GM21515 (cell line): Measurements from ENCODE around the gene DLGAP1.

Experiments used
- ATAC-seq: cut with Tn5 transposase; IDR thresholded peaks from one replicate; pipeline ENCODE4 v1.9.1; 2021; ENCODE audit not compliant: unreplicated experiment

The DLGAP1 gene

GRCh38 chr18:3728704-3729437 is 726.2 kb downstream of the DLGAP1 start:
- ATAC-seq: no peak

DNA sequence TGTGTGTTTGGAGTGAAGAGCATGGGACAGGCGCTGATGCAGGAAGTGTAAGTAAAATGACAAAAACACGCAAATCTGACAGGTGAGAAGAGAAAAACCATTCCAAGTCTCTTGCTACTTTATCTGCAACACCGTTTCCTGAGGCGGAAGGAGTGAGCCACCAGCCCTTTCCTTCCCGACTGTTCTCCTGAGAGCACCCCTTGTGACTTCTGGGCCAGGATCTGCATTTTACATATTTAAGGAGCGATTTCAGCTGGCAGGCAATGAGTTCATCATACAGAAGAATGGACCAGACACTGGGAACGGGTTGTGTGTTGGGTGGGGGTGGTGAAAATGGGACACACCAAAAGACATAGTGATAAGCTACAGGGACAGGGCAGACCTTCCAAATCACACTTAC is 727.8 kb downstream of the DLGAP1 start:
- ATAC-seq: no peak

- ATAC-seq: no peak
These were observed 728.7 kb downstream of the DLGAP1 start for GRCh38 chr18:3726238-3726951.

GRCh38 chr18:3725115-3725514 is 730.0 kb downstream of the DLGAP1 start:
- no peak for ATAC-seq

- no peak for ATAC-seq
These were observed 731.6 kb downstream of the DLGAP1 start for GRCh38 chr18:3723554-3723953.

DNA sequence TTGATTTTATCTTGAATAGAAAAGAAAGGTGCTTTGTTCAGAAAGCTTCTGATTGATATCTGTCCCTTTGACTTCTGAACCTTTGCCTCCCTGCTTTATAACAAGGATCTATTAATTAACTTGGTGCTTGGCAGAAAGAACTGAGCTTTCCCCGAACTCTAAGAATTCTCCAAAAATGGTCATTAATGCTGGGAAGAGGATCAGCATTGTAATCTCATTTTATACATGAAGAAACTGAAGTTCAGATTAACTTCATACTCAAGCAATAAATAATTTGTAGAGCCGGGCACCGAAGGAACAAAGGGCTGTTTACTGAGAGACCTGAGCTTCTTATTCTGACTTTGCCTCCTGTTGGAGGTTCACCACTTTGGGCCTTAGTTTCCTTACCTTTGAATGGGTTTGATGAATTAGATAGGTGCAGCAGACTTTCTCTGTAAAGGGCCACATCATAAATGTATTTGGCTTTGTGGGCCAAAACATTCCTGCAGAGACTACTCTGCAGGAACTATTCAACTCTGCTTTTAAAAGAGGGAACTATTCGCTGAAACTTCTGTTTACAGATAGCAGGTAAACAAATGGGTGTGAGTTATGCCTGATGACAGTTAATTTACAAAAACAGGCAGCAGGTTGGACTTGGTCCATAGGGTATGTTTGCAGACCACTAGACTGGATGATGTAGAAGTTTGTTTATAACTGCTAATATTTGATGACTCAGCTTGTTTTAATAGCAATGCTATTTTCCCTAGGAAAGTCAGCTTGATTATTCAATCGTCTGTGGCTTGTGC is 732.3 kb downstream of the DLGAP1 start:
- ATAC-seq: no peak

GRCh38 chr18:3721771-3722648 is 733.1 kb downstream of the DLGAP1 start:
- no peak for ATAC-seq

DNA sequence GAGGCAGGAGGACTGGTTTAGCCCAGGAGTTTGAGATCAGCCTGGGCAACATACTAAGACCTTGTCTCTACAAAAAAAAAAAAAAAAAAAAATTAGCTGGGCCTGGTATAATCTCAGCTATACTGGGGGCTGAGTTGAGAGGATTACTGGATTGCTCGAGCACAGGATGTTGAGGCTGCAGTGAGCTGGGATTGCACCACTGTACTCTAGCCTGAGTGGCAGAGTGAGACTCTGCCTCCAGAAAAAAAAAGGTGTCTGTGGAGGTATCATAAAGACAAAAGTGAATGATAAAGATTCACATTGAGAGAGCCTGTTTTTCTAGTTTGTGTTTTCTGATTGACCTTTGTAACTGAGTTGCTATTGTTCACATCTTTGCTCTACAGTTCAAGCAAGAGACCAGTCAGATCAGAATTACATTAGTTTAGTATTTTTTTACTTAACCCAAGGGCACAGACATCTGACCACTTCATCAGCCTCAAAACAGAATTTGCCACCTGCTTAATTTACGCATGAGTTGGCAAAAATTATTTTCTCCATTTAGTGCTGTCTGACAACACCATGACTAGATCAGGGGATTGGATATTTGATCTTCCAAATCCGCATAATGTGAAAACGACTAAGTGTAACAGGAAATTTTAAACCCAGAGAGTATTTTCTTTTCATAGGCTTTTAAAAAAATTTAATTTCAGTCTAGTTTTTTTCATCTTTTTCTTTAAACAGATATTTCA is 734.1 kb downstream of the DLGAP1 start:
- no peak for ATAC-seq

DNA sequence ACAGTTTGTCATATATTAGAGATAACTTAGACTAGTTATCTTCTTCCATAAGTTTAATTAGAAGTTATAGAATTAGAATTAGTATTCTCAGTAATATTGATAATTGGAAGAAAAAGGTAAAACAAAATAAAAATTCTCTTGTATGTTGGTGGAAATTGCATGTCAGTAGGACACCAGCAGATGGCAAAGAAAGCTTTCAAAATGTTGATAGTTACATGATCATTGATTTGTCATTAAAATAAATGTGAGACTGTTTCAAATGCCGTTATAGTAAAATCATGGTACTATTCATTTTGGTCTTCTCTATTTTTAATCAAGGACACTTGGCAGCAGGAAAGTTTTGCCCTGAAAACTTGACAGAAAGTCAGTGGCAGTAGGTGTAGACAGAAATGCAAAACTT is 734.9 kb downstream of the DLGAP1 start:
- no peak for ATAC-seq

DNA sequence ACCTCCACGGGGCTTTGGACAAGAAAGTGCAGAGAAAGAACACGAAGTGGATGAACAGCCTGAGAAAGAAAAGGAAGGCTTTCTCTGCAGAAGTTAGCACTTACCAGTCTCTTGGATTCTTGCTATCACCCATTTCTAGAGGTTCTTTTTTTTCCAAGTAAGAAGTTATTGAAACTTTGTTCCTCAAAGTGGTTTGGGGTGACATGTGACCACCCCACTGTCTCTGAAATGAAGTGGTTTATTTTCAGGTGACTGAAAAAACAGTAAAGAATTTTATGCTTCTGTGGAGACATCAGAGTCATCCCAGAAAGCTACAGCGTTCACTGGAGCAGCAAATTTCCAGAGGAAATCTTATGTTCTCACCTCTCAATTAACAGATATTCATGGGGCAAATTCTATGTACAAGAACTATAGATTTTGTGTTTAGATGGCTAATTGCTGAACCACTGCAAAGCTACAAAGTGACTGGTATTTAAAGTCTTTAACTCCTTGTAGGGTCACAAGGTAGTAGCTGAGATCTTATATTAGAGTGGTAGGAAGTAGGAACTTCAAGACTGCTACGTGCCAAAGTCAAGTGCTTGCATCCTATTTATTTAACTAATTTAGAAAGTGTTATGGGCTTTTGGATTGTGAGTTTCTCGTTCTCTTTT is 737.6 kb downstream of the DLGAP1 start:
- no peak for ATAC-seq

- ATAC-seq: no peak
These were observed 738.9 kb downstream of the DLGAP1 start for GRCh38 chr18:3716116-3716660.

DNA sequence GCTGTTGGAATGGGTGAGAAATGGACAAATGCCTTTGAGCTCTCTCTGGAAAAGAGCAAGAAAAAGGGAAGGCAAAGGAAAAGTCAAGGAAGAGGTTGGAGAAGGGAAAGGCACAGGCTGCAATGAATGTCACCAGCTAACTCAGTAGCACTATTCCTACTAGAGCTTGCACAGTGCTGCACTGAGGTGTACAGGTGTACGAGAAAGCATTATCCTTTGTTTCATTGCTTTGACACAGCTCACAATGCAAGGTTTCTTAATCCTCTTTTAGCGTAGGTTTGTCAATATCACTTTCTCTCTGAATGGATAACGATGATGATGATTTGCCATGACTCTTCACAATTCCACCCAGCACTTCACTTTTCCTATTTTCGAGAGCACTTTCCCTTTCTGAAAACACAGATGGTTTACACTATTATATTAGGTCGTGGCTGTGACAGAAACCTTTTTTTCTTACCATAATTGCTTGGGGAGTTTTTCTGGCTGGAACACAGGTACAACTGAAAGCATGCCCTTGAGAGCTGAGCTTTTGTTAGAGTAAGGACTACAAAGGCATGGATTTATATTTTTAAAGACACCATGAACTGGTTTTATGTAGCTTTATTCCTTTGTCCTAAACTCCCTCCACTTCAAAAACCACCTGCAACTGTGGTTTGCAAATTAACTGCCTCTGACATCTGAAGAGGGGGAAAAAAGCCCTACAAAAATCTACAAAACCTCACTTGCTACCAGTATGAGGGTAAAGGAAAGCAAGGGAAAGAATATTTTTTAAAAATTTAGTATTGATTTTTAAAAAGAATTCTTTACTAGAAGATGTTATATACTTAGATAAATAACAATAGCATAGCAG is 739.7 kb downstream of the DLGAP1 start:
- ATAC-seq: no peak

- no peak for ATAC-seq
These were observed 741.4 kb downstream of the DLGAP1 start for GRCh38 chr18:3713708-3714107.

DNA sequence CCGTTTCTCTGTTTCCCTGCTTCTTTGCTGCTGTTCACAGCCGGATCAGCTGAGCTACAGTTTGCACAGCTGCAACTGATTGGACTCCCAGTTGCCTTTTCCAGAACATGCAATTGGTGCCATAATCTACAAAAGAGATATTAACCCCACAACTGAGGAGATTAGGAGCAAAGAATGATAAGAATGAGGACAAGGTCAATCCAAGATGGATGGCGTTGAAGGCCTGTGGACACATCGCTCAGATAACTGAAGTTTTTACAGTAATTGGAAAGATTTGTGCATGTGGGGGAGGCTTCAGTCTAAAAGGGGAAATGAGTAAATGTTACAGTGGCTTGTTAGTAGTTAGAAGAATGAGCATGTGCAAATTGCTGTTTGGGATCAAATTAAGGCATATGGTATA is 741.9 kb downstream of the DLGAP1 start:
- ATAC-seq: no peak

- no peak for ATAC-seq
These were observed 742.6 kb downstream of the DLGAP1 start for GRCh38 chr18:3712491-3712890.

GRCh38 chr18:3710712-3711301 is 744.3 kb downstream of the DLGAP1 start:
- no peak for ATAC-seq

DNA sequence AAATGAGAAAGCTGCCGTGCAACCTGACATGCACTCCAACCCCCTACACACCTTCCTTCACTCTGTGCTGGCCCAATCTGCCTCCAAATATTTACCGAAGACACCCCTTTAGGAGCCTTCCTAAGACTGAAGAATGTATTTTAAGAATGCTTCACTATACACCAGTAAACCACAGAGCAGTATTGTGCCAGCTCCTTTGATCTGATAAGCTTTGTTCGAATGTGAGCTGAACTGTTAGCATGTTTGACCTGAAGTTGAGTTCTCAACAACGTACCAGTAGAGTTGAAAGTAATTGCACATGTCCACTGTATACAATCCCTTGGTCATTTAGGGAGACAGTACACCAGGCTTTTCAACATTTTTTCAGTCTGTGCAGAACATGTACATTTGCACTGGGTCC is 745.9 kb downstream of the DLGAP1 start:
- no peak for ATAC-seq
